Activated CD4-positive, CD25-positive, alpha-beta regulatory T cell treated with anti-CD3 and anti-CD28 coated beads, Interleukin-2, amount 50 U/mL, for 72 hours (primary cell): Measurements from ENCODE around the gene SIK2.

Experiments
- DNase-seq: peaks from one replicate; pipeline ENCODE4 v3.0.0; 2021

Gene SIK2

GRCh38 chr11:111582881-111583280 lies 19.4 kb upstream of the SIK2 start:
- no peak for DNase-seq

GRCh38 chr11:111585371-111585770 lies 16.9 kb upstream of the SIK2 start:
- no peak for DNase-seq

GRCh38 chr11:111586388-111586831 lies 15.8 kb upstream of the SIK2 start:
- no peak for DNase-seq

GRCh38 chr11:111589114-111589513 lies 13.1 kb upstream of the SIK2 start:
- DNase-seq: no peak

- DNase-seq: no peak
Observed at GRCh38 chr11:111589886-111590499, 12.3 kb upstream of the SIK2 start.

GRCh38 chr11:111591187-111591960 lies 10.9 kb upstream of the SIK2 start:
- DNase-seq: no peak

GRCh38 chr11:111592491-111592890 lies 9.8 kb upstream of the SIK2 start:
- DNase-seq: no peak

- DNase-seq: no peak
Observed at GRCh38 chr11:111596319-111596718, 5.9 kb upstream of the SIK2 start.

GRCh38 chr11:111598148-111598547 lies 4.1 kb upstream of the SIK2 start:
- DNase-seq: no peak

GRCh38 chr11:111598559-111598958 lies 3.7 kb upstream of the SIK2 start:
- DNase-seq: no peak

GRCh38 chr11:111601636-111601978 lies 642 bp upstream of the SIK2 start:
- no peak for DNase-seq

GRCh38 chr11:111602865-111603610 lies 789 bp downstream of the SIK2 start:
- no peak for DNase-seq

- DNase-seq: no peak
Observed at GRCh38 chr11:111603611-111604130, 1.4 kb downstream of the SIK2 start.

- no peak for DNase-seq
Observed at GRCh38 chr11:111604392-111605009, 2.3 kb downstream of the SIK2 start.

GRCh38 chr11:111605681-111606080 lies 3.4 kb downstream of the SIK2 start:
- no peak for DNase-seq

- DNase-seq: no peak
Observed at GRCh38 chr11:111606986-111607385, 4.7 kb downstream of the SIK2 start.

GRCh38 chr11:111607751-111608150 lies 5.5 kb downstream of the SIK2 start:
- no peak for DNase-seq

- no peak for DNase-seq
Observed at GRCh38 chr11:111612224-111612623, 10.0 kb downstream of the SIK2 start.

- DNase-seq: no peak
Observed at GRCh38 chr11:111617286-111617685, 15.0 kb downstream of the SIK2 start.

GRCh38 chr11:111620518-111620917 lies 18.3 kb downstream of the SIK2 start:
- DNase-seq: no peak

- DNase-seq: no peak
Observed at GRCh38 chr11:111623527-111624030, 21.3 kb downstream of the SIK2 start.

GRCh38 chr11:111624608-111625007 lies 22.4 kb downstream of the SIK2 start:
- DNase-seq: no peak

GRCh38 chr11:111627591-111627990 lies 25.3 kb downstream of the SIK2 start:
- DNase-seq: no peak
